EL (cell line): ENCODE data around the gene COX7A2.

ENCODE experiments used
- DNase-seq: peaks from one replicate; pipeline ENCODE4 v3.0.0-alpha.2; 2016

The COX7A2 gene

DNA sequence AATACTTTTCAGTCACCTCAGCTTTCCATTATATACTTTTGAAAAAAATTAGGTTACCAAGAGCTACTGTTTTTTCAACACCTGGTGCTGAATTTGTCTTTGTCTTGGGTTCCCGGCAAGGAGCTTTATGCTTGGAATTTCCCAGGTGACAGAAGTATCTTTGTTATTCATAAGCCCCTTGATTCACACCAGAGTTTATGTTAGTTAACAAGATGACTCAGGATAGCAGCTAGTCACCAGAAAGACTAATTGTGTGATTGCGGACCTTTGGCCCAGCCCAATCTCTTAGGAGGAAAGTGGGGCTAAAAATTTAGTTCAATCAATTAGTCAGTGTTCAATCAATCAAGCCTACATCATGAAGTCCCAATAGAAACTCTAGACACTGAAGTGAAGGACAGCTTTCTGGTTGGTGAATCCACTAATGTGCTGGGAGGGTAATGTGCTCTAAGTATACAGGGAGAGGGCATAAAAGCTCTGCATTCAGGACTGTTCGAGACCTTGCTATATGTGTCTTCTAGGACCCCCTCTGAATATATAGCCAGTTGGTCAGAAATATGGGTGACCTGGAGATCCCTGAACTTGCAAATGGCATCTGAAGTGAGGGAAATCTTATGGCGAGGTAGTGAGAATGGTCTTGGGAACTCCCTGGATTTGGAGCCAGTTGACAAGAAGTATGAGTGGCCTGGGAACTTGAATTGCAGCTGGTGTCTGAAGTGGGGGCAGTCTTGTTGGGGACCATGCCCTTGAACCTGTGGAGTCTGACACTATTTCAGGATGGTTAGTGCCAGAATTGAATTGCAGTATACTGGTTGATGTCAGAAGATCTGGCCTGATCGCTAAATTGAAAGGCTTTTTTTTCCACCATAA, 24.8 kb upstream of the COX7A2 start:
- peak; percentile 23 for DNase-seq

DNA sequence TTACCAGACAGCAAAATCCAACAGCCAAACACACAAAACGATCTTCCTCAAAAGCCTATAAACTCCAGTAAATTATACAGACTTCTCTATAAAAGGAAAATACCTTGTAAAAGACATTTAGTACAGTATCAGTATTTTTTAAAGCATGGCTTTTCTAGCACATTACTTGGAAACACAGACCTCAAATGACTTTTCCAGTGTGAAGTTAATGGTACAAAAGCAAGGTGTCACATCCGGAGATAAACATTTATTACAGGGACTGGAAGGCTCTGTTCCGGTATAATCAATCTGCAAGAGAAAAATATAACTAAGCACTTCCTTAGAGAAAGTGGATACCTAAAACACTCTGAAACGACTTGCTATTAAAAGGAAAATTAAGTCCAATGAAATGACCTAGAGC, 23.9 kb upstream of the COX7A2 start:
- DNase-seq, result no peak

DNA sequence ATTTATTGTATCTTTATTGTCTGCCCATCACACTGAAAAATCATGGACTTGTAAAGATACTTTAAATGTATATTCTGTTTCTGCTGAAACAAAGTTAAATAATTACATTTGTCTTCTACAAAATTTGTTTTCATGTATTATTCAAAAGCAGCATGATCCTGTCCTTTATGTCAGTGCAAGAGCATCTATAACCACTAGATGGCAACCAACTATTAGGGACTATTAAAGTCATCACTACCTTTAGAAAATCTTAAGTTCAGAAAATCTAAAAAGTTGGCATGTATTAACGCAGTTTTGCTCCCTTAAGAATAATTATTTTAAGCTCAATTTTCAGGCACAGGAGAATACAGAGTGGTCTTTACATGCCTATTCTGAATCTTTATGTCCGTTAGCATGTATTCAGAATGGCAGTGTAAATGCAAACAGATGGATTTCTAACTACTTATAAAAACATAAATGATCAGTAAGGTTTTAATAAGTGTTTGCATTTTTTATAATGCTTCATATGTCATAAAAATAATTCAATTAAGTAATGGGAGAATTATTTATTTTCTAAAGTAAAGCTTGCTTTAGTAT, 23.2 kb upstream of the COX7A2 start:
- DNase-seq, result peak; percentile 64

DNA sequence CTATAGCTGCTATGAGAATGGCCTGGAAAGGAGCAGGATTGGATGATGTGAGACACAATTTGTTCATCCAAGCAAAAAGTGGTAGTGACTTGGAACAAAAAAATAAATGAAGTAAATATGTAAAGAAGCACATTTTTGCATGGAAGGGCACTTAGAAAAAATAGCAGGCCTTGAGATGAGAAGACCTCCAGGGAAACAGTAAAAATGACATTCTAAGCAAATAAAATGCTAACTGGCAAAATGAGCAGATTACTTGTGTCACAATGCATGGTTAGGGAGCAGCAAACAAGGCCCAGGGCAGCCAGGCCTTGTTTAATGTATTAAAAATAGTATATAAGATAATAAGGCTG, 19.8 kb upstream of the COX7A2 start:
- DNase-seq, result no peak

DNA sequence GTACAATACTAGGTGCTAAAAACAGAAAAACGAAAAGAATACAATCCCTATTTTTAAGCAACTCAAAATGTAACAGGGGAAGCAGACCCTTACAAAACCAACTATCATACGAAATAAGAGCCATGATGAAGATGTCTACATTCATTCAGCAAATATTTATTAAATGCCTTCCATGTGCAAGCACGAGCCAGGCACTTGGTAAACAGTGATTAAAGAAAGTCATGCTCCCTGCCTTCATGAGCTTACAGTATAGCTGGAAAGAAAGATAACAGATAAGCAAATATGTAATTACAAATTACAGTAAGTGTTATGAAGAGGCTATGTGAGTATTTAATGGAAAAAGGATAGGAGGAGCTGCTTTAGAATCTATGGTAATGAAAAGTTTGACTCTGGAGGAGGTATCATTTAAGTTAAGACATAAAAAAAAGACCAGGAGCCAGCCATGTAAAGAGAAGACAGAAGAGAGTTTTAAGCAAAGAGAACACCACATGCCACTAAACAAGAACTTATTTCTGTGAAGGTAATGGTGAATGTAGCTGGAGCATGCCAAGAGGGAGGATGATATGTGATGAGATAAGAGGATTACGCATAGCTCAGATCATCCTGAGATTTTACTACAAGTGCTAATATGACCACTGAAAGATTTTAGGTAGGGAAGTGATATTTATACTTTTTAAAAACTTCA, 19.3 kb upstream of the COX7A2 start:
- DNase-seq, result no peak

DNA sequence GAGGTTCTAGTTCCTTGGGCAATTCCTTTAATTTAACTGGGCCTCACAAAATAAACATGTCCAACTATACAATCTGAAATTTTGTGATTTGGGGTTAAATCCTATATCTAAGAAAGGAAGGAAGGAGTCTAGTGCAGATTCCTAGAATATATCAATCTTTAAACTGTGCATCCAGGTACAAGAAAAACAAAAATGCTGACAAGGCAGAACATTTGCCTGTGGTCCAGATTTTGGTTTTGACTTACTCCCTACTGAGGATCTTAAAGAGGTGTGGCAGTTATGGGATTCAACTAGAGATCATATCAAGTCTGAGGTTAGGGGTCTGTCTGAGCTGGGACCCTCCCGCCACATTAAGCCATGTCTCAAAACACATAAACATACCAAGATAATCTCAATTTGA, 17.7 kb upstream of the COX7A2 start:
- DNase-seq, result no peak

DNA sequence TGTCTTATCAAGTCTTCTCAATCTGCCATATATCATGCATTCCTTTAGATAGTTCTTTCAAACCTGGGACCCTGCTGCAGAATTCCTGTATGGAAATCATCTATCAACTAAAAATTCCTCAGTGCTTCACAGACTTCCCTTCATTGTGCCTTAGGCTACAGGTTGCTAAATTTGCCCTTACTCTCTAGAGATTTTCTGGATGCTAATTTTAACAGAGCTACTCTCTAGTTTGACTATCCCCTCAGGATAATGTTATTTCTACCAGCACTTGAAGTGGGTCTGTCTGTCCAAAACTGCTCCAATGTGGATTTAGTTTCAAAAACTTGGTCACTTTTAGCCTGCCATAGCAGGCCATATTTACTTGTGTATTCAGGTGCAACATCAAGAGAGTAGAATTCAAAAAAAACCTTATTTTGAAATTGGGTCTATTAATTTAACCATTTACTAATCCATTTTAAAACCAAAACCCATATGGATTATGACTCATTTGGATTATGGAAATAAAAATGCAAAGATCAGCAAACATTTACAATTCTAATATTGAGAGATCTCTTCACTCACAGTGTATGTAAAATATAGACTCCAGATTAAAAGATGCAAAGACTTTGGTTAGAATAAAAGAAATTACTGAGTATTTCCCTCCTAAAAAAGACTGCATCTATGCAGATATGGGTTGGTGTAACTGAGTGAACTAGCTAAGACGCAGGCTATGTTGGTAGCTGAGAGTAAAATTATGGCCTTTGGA, 13.9 kb upstream of the COX7A2 start:
- DNase-seq, result no peak

DNA sequence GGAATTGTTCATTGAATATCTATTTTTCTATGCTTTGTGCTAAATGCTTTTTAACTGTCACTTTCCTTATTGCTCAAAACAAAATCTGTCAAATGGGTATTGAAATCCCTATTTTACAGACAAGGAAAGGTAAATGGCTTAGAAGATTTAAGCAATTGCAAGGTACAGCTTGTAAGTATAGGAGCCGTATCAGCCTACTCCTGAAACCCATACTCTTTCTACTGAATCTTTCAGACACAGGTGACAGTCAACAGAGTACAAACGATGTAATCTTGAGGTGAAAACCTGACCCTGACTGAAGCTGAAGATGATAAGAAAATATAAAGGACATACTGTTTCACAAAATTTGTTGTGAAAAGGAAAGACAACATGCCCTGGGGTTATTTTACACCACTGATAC, 7.0 kb upstream of the COX7A2 start:
- DNase-seq, result no peak

DNA sequence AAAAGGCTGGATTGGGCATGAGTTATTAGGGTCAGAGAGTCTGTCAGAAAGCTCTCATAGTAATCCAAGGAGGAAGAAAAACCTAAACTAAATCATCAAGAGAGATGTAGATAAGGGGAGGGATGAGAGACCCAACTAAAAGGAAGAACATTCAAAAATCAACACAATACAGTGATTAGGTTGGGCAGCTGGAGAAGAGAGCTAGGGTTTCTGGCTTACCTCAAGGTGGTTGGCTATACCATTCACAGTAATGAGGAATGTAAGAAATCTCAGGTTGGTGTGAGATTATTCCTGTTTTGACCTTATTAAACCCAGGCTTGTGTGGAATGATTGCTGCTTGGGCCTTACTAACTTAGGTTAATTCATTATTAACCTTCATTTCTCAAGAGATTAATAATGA, 6.2 kb upstream of the COX7A2 start:
- DNase-seq, result no peak

DNA sequence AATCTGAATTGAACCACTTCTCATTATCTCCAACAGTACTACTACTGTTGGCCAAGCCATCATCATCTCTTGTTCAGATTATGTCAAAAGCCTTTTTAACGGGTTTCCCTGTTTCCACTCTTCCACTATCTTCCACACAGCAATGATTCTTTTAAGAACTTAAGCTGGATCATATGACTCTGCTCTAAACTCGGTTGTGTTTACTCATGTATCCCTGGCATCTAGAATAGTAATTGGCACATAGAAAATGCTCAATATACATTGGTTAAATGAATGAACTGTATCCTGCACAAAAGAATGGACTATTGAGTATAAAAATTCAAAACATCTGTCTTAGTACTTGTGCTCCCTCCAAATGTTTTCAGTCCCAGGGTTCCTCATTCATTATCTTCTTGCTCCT, 2.8 kb upstream of the COX7A2 start:
- no peak for DNase-seq

DNA sequence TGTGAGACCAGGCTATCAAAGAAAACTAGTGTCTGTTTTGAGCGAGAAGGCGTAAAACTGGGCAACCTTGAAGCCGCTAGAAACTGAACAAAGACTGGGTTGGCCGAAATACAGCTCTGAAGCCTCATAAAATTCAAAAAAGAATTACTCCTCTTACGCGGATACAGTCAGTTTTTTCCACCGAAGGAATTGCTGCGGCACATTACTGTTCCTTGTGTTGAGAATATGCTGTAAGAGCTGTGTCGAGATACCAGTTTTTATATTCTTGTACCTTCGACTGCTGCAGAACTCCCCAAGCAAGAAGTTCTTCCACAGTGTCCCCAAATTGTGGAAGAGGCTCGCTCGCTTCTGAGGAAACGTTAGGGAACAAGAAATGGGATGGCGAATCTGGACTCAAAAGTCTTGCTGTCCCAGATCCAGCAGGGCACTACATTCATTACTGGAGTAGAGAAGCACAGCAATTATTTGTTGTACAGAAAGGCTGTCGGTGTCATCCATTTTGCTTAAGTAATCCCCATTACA, 523 bp upstream of the COX7A2 start:
- DNase-seq, result no peak

DNA sequence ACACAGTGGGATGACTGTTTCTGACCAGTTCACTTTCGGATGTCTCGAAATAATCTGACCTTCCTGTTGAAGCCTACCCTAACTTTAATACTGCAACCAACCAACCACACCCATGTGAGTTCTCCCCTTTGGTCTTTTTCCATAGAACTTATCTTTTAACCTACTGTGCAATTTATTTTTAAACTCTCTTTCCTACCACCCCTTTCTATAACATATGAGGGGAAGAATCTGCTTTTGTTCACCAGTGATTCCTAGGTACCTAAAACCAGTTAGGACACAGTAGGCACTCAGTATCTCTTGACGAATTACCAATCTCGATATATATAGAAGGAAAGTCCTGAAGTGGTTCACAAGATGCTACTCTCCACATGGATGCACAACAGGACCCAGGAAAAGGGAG, 7.0 kb downstream of the COX7A2 start:
- DNase-seq, result no peak

DNA sequence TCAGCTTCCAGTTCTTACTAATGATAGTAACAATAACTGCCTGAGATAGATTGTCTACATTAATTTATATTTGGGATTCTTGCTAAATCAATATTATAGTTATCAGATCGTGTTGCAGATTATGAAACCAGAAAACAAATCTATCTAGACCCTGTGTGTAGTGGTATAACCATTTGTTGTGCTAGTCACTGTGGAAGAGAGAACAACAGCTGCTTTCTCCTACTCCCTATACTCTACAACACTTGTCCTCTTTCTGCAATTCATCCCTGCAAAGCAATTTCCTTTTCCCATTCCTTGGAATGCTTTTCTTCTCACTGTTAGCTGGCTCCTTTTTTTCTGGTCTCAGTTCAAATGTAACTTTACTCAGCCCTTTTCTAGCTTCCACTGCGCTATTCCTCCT, 8.3 kb downstream of the COX7A2 start:
- DNase-seq, result no peak

DNA sequence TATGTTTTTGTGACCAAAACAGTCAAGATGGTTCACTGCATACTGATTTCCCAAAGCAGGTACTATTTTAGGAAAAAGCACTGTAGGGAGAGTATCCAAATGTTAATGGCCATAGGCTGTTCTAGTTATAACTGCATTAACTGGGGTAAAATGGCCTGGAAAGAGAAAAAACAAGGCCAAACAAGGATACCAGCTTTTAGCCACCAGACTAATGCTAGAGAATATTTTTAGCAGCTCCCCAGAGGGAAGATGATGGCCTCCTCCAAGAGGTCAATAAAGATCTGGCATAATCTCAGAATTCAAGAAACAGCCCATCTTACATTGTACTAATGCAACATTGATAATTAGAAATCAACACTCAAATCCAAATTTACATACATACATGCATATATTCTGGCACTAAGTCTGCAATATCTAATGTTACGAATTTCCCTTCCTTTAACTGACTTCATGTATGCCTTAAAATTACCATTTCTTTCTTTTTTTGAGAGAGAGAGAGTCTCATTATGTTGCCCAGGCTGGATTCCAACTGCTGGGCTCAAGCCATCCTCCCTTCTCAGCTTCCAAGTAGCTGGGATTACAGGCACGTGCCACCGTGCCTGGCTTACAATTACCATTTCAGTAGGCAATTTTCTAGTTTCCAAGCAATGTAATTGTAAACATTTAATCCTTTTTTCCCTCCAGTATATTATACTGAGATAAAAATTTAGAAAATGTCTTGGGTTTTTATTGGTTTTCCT, 9.3 kb downstream of the COX7A2 start:
- no peak for DNase-seq

DNA sequence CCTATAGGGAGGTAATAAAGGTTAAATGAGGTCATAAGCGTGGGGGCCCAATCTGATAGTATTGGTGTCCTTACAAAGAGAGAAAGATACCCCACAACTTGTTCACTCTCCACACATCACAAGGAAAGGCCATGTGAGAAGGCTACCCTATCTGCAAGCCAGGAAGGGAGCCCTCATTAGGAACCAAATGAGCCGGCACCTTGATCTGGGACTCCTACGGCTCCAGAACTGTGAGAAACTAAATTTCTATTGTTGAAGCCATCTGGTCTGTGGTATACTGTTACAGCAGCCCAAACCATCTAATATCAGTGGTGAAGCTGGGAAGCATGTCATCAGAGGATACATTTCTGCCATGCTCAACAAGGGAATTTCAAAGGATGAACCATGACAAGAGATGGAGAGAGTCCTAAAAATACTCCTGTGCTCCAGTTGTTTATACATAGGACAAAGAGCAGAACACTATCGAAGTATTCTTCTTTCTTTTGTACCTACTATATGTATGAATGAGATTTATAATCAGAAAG, 10.4 kb downstream of the COX7A2 start:
- DNase-seq, result no peak

DNA sequence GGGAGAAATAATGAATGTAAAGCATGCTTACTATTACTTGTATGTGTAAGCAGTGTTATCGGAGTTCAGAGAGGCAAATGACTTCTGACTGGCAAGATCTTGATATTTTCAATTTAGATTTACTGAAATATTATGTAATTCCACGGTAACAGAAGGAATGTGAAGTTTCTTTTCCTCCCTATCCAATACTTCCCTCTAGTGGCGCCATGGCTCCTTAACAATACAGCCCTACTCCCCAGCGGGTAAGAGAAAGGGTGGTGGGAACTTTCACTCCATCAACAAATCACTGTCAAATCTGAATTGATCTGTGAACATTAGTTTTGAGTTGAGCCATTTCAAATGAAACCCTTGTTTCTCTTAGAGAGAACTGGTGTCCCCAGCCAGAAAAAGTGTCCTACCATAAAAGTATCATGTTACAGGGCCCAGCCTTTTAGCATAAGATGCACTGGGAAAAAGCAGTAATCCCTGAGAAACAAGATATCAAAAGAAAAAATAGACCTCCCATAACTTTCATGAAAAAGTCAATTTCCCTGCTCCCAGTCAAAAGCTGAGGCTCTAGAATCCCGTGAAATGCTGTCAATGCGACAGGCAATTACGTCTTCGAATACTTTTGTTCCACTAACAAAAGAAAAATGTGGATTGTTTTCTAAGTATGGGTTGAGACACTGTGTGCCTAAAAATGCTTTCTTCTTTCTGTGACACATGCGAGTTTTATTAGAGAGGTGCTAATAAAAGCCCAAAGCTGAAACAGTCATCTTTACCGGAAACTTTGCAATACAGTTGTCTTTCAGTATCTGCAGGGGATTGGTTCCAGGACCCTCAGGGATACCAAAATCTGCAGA, 12.9 kb downstream of the COX7A2 start:
- peak; percentile 69 for DNase-seq

DNA sequence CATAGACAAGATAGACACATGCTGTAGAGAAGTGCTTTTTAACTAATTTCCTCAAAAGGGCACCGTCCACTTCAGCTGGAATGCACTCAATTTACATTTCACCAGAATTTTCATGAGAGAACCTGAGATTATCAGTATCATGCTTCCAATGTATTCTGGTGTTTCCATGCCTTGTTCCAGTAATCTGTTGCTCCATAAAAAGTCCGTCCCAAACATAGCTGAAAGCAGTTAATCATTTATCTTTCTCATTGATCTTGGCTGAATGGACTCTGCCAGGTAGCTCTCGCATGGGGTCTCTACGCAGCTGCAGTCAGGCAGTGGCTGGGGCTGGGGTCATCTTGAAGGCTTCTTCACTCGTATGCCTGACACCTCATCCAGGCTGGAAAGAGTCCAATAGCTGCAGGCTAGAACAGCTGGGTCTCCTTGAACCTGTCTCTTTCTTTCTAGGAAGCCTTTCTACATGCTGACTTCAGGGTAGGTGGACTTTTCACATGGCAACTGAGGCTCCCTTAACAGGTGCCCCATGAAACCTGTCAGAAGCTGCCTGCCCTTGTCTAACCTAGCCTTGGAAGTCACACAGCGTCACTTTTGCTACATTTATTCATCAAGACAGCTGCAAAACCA, 19.2 kb downstream of the COX7A2 start:
- DNase-seq, result no peak

DNA sequence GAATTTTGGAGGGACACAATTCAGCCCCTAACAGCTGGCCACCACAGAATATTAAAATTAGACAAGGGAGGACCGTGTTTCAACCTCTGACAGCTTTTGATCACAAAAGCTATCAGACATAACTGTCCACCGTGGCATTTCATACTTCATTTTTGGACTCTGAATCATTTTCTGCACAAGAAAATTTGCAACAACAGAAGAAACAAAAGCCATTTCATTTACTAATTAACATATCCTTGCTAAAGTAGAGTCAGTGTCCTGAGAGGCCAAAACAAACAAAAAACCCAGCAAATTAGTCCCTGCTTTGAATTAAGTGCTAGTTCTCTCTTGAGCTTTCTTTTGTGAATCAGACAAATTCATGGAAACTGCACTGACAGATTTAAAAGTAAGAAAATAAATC, 20.2 kb downstream of the COX7A2 start:
- DNase-seq, result no peak

DNA sequence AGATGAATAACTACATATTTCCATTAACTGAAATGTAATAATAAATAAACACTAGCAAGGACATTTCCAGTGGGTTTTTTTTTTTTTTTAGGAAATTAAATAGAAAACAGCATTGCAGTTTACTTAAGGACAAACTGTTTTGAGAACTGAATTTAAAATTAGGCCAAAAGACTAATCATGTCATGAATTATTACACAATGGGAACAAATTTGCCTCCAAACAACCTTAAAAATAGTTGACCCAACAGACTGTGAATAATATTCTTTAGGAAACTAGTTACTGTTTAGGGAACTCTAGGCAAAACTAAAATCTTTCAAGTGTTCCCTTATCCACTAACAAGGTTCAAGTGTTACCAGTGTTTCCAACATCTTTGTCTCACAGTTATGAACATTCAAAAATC, 21.3 kb downstream of the COX7A2 start:
- DNase-seq, result no peak

DNA sequence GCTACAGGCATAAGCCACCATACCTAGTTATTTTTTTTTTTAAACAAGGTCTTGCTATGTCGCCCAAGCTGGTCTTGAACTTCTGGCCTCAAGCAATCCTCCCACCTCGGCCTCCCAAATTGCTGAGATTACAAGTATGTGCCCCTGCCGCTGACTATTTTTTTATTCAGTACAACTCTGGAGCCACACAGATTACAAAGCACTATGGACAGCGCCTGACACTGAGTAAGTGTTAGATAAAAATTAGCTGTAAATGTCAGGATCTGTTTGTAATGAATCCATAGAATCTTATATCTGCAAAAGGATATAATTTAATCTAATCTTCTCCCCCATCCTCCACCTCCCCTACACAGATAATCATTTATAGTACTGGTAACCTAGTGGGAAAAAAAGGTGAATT, 22.5 kb downstream of the COX7A2 start:
- DNase-seq, result no peak

DNA sequence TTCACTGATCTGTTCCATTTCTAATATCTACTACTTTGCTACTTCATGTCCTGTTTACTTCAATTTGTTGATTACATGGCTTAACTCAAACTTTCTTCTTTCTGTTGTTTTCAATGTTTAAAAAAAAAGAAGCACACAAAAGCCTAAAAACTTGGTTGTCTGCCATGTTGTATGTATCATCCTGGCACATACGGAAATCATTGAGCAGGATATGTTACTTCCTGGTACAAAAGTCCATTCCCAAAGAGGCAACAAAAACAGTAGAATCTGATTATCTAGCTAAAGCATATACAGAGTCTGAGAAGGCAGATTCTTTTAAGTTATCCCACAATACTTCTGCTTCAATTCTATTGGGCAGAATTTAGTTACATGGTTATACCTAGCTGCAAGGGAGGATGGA, 23.2 kb downstream of the COX7A2 start:
- no peak for DNase-seq
